ENCODE results near the gene C22orf39.

DNA sequence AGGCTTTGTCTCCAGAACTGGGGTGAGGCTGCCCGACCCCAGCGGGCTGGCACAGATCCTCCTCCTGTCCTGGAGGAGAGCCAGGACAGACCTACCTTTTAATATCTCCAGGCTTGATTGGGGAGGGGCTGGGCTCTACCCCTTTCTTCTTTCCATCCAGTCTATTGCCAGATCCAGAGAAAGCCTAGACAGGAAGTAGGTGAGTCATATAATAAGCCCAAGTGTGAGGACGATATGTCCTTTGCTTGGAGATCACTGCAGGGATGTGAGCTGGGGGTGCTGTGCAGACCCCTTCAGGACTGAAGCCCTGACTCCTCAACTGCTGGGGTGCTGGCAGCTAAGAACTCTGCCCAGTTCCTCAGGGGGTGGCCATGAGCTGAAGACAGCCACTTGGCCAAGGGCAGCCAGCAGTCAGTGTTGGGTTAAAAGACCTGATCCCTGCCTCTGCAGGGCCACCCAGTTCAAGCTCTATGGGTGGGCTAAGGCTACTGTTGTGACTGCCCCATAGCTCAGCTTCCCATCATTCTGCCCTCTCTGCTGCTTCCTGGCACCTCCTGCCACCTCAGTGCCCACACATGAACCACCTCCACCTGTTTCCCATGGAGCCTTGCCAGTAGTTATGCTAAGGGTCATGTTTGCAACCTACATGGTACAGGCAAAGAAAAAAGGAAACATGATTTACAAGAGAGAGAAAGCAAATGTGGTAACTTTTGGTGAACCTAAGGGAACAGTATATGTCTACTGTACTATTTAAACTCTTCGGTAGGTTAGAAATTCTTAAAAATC is 8.3 kb upstream of the C22orf39 start:
- no peak for TF ChIP-seq CEBPB (IDR thresholded peaks at IDR 0.05)
- TF ChIP-seq EP300 (IDR thresholded peaks at IDR 0.05; ENCODE audit: borderline replicate concordance): no peak
- TF ChIP-seq REST (IDR thresholded peaks at IDR 0.05; ENCODE audit: low read depth): no peak
- no peak for TF ChIP-seq YY1 (IDR thresholded peaks at IDR 0.05; ENCODE audit: low read depth)
- TF ChIP-seq RAD21 (IDR thresholded peaks at IDR 0.05; ENCODE audit: low read depth): no peak
- TF ChIP-seq TAF1 (IDR thresholded peaks at IDR 0.05; ENCODE audit: low read depth): no peak
- TF ChIP-seq, protein P1, sequence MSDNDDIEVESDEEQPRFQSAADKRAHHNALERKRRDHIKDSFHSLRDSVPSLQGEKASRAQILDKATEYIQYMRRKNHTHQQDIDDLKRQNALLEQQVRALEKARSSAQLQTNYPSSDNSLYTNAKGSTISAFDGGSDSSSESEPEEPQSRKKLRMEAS (IDR thresholded peaks at IDR 0.05): no peak

All from Ishikawa (cell line).